Fibroblast of mammary gland (primary cell): Measurements from ENCODE around the gene SRP14.
"Not testable (repeated sequence)": the region's sequence is repeated elsewhere in the genome, so short reads cannot be mapped to it uniquely, and the experiment has no call there.

Experiments
- DNase-seq: peaks from one replicate; pipeline ENCODE4 v3.0.0-alpha.2; 2010; ENCODE audit warnings: low read depth
- H3K4me3 ChIP-seq: 2 replicates; pipeline ENCODE4 v1.5.1; 2011; ENCODE audit warnings: low read depth, mild to moderate bottlenecking, low read length, moderate library complexity; ENCODE audit not compliant: control insufficient read depth
- TF ChIP-seq, protein P1 (sequence below): conservative IDR thresholded peaks from 2 replicates; pipeline ENCODE4 v1.5.1; 2011; ENCODE audit warnings: low read depth, low read length, inconsistent platforms; ENCODE audit not compliant: control insufficient read depth, insufficient read depth

The SRP14 gene

DNA sequence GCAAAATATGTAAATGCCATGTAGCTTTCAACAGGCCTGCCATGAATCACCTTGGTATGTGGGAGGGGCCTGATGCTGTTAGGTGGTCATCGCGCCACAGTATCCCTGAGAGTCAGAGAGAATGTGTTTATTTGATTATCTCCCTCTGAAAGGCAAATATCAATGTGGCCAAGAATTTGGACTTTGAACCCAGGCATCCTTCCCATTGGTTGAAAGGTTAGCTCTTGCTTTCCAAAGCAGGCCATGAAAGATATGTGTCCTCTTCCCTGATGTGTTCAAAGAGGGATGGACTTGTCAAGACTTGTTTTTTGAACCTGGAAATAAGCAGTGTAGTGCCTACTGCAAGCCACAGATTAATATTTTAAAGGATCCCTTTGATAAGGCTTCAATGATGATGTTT lies 36.7 kb downstream of the SRP14 start:
- H3K4me3 ChIP-seq: no peak overlapping the region
- peak; percentile 69 for DNase-seq
- TF ChIP-seq, protein P1, sequence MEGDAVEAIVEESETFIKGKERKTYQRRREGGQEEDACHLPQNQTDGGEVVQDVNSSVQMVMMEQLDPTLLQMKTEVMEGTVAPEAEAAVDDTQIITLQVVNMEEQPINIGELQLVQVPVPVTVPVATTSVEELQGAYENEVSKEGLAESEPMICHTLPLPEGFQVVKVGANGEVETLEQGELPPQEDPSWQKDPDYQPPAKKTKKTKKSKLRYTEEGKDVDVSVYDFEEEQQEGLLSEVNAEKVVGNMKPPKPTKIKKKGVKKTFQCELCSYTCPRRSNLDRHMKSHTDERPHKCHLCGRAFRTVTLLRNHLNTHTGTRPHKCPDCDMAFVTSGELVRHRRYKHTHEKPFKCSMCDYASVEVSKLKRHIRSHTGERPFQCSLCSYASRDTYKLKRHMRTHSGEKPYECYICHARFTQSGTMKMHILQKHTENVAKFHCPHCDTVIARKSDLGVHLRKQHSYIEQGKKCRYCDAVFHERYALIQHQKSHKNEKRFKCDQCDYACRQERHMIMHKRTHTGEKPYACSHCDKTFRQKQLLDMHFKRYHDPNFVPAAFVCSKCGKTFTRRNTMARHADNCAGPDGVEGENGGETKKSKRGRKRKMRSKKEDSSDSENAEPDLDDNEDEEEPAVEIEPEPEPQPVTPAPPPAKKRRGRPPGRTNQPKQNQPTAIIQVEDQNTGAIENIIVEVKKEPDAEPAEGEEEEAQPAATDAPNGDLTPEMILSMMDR: no peak

DNA sequence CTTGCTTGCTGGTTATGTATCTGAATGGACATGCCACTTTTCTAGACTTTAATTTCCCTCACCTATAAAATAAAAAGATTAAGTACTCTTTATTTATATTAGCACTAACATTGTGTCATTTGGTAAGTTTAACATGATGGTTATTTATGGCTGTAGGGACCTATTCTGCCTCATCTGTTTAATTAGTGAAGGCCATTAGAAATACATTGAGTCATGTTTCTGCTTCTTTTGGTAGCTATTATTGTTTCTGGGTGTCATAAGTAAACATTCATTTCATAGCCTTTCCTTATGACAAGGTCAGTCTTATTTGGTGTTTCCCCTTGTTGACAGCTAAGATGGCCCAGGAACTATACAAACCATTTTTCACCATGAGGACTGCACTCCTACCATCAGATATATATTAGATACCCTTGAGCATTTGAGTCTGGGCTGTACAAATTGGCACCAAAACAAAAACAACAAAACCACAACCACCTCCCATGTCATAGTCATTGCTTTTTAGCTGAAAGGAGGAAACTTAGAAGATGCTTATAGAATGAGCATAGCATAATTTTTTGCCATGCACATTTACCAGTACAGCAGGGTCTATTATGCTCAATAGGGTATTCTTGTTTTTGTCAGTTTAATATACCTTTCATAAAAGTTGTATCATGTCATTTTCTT lies 39.3 kb downstream of the SRP14 start:
- peak; percentile 37 for DNase-seq
- TF ChIP-seq, protein P1: no peak

GRCh38 chr15:39998511-39999077 lies 40.4 kb downstream of the SRP14 start:
- TF ChIP-seq, protein P1: no peak
- no peak overlapping the region for H3K4me3 ChIP-seq
- no peak for DNase-seq

More for the DNA sequence above, 39.3 kb downstream of the SRP14 start:
- no peak overlapping the region for H3K4me3 ChIP-seq

- TF ChIP-seq, protein P1: no peak
- DNase-seq: no peak
- no peak overlapping the region for H3K4me3 ChIP-seq
Measured at GRCh38 chr15:39997639-39998038, 41.3 kb downstream of the SRP14 start.

GRCh38 chr15:39997031-39997430 lies 42.0 kb downstream of the SRP14 start:
- no peak overlapping the region for H3K4me3 ChIP-seq
- no peak for DNase-seq
- TF ChIP-seq, protein P1: no peak

DNA sequence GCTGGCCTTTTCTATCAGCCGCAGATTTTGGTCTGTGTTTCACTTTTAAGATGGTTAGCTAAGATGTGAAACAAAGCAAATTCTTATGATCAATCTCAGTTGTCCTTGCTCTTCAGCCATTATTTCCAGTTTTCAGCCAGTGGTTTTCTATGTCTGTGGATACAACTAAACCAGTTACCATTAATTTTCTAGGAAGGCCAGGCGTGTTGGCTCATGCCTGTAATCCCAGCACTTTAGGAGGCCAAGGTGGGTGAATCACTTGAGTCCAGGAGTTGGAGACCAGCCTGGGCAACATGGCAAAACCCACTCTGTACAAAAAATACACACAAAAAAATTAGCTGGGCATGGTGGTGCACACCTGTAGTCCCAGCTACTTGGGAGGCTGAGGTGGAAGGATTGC lies 42.8 kb downstream of the SRP14 start:
- DNase-seq, H3K4me3 ChIP-seq: not testable (repeated sequence)

DNA sequence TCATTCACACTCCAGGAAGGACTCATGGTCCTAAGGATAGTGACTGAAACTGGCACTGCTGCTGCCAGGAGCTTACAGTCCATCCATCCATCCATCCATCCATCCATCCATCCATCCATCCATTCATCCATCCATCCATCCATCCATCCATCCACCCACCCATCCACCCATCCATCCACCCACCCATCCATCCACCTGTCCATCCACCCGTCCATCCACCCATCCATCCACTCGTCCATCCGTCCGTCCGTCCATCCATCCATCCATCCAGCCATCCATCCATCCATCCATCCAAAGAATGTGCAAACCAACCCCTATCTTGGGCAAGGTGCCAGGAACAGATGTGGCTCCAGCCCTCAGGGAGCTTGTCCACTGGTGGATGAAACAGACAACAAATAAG lies 46.0 kb downstream of the SRP14 start:
- H3K4me3 ChIP-seq, DNase-seq: not testable (repeated sequence)

GRCh38 chr15:39990706-39991105 lies 48.3 kb downstream of the SRP14 start:
- DNase-seq: no peak
- TF ChIP-seq, protein P1: no peak
- no peak overlapping the region for H3K4me3 ChIP-seq
